ENCODE data around the gene SLC25A6.
"Not testable (repeated sequence)": the region's sequence is repeated elsewhere in the genome, so short reads cannot be mapped to it uniquely, and the experiment has no call there.

The SLC25A6 gene

DNA sequence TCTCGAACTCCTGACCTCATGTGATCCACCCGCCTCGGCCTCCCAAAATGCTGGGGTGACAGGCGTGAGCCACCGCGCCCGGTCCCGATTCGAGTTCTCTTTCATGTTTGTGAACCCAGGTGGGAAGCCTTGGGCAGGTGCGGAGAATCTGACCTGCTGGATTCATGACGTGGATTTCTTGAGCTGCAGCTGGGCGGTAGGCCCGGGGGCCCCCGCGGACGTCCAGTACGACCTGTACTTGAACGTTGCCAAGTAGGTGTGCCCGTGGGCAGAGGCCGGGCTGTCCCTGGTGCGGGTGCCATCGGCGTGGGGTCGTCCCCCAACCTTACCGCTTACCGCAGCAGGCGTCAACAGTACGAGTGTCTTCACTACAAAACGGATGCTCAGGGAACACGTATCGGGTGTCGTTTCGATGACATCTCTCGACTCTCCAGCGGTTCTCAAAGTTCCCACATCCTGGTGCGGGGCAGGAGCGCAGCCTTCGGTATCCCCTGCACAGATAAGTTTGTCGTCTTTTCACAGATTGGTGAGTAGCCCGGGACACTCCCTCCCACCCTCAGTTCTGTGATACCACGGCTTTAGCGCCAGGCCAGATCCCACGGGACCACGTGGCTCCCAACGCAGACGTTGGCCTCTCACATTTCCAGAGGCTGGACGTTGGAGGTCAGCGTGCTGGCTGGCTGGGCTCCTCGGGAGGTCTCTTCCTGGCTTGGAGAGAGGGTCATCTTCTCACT, 39.8 kb downstream of the SLC25A6 start:
- no peak for DNase-seq

DNA sequence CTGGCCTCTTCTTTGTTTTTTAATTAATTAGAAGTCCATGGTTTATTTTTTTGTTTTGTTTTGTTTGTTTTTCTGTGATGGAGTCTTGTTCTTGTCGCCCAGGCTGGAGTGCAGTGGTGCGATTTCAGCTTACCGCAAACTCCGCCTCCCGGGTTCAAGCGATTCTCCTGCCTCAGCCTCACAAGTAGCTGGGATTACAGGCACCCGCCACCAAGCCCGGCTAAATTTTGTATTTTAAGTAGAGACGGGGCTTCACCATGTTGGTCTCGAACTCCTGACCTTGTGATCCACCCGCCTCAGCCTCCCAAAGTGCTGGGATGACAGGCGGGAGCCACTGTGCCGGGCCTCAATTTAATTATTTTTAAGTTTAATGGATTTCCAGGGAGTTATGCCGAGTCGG, 42.3 kb downstream of the SLC25A6 start:
- DNase-seq = not testable (repeated sequence)

DNA sequence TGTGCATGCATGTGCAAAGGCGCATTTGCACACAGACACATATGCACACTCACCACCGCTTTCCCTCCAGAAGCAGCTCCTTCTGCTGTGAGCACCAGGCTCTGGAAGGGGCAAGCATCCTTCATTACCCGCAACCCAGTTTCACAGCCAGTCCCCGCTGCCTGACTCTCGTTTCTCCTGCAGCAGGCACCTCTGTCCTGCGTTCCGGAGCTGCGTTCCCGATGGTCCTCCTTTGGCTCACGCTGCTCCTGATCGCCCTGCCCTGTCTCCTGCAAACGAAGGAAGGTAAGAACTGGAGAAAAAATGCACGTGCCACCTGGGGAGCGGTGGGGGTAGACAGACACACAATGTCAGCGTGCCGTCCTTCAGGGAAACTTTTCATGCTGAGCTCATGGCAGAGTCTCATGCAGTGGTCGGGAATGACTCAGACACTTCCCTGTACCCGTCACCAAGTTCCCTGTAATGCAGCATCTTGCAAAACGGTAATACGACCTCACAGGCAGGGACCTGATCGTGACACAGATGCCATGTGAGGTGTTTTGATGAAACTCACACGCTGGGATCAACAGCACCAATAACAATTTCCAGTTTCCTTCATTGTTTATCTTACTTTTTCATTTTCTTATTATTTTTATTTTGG, 50.2 kb downstream of the SLC25A6 start:
- DNase-seq = no peak

DNA sequence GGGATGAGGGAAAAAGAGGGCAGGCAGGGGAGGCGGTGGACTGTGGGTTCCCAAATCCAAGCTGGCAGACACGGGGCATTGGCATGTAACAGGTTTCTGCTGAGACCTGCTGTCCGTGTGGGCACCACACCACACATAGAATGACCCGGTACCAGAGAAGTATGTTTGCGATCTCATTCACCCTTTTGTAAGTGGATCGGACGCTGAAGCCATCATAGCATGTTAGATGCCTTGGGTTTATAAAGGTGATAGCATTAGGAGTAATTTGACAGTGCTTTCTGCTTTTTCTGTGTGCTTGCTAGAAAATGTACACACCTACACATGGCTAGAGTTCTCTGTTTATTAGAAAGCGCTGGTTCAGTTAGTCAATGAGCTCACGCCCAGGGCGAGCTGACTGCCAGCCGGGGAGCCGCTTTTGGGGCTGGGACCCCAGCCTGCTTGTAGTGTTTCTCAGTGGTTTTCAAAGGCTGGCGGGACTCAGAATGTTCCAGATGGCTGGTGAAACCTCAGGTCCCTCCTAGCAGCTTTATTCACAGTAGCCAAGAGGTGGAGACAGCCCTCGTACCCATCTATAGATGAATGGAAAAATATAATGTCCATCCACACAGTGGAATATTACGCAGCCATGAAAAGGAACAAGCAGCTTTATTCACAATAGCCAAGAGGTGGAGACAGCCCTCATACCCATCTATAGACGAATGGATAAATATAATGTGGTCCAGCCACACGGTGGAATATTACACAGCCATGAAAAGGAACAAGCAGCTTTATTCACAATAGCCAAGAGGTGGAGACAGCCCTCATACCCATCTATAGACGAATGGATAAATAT, 54.7 kb downstream of the SLC25A6 start:
- no peak for DNase-seq

DNA sequence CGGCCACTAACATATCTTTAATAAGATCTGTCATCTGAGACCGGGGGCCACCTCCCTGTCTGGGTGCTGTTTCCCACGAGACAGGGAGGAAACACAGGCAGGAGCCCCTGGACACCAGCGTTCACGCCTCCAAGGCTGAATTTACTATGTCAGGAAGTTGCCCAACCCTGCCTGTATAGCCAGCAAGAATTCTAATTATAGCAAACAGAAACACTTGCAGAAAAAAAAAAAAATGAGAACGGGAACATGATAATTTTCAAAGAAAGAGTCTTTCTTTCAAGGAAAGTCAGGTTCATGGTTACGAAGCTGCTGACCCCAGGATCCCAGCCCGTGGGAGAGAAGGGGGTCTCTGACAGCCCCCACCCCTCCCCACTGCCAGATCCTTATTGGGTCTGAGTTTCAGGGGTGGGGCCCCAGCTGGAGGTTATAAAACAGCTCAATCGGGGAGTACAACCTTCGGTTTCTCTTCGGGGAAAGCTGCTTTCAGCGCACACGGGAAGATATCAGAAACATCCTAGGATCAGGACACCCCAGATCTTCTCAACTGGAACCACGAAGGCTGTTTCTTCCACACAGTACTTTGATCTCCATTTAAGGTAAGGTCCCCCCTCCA, 55.5 kb downstream of the SLC25A6 start, which contains the start of gene IL3RA:
Gene IL3RA, plus strand, starts transcription at position 455 of the 613 bp plus-strand sequence. CDS start 4,981 bp downstream, outside the sequence.
- no peak for DNase-seq
